Fibroblast of skin of scalp (primary cell): Measurements from ENCODE around the gene MORN1.

Source experiments
- DNase-seq: peaks from one replicate; pipeline ENCODE4 v3.0.0-alpha.2; 2013

Gene MORN1

GRCh38 chr1:2404142-2404889, 13.0 kb upstream of the MORN1 start:
- no peak for DNase-seq

DNA sequence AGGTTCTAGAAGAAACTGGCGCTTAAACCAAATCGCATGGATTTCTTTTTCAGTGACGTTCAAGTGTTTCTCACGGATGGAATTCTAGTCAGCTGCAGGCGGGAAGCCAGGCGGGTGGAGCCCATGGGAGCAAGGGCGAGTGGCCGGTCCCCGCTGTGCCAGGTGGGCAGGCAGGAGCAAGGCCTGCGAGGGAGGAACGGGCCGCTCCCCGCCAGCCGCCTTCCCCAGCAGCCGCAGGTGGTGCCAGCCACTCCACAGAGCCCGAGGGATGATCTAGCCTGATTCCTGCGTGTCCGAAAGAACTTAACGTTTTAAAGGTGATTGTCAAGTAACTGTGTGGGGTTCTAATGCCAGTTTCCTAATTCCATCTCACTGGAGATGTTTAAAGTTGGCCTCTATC, 11.9 kb upstream of the MORN1 start:
- DNase-seq: no peak

GRCh38 chr1:2402420-2402819, 11.1 kb upstream of the MORN1 start:
- no peak for DNase-seq

- DNase-seq: no peak
These were observed 9.7 kb upstream of the MORN1 start for GRCh38 chr1:2400950-2401649.

DNA sequence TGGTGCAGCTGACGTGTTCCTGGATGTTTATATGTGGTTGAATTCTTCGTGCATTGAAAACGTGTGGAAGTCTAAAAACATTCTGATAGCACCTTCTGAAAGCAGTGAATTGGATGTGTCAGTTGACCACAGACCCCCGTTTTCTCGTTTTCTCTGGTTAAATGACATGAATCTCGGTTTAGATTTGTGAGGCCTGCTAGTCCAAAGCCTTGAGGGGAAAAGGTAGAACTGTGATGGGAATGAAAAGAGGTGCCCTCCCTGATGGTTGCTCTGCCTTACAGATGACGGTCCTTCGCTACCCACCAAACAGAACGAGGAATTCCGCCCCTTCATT, 9.2 kb upstream of the MORN1 start:
- DNase-seq: no peak

GRCh38 chr1:2399890-2400575, 8.7 kb upstream of the MORN1 start:
- no peak for DNase-seq

DNA sequence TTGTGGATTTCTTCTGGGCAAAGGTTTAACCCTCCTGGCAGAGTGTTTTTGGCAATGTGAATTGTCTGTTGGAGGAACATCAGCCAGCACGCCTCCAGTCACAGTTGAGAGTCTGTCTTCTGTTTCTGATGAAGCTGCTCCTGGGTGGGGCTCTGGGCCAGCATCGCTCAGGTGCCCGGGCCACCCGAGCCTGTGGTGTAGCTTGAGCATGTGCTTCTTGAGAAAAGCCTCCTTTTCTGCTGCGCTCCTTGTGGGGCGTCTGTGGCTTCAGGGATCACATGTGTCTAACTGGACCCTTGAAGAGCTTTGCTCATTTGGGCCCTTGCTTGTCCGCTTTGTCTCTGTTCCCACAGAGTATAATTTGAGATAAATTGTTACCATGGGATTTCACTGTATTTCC, 7.5 kb upstream of the MORN1 start:
- no peak for DNase-seq

GRCh38 chr1:2397007-2397679, 5.8 kb upstream of the MORN1 start:
- DNase-seq: no peak

DNA sequence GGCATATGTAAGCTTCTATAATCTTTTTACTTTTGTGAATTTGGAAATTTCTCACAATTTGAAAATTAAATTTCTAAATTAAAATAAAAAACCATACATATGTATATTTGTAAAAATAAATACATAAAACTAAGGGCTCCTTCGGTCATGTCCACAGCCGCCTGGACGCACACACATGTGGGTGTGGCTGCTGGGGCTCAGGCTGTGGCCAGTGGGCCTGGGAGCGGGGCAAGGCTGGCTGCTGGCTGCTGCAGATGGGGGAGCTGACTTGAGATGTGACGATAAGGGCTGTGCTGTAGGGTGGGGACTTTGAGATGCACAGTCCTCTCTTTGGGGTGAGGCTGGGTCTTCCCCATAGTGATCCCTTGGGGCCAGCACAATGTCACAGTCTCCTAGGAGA, 5.1 kb upstream of the MORN1 start:
- DNase-seq: no peak

- no peak for DNase-seq
These were observed 4.7 kb upstream of the MORN1 start for GRCh38 chr1:2396059-2396458.

GRCh38 chr1:2395245-2395644, 3.9 kb upstream of the MORN1 start:
- no peak for DNase-seq

- no peak for DNase-seq
These were observed 3.4 kb upstream of the MORN1 start for GRCh38 chr1:2394761-2395160.

DNA sequence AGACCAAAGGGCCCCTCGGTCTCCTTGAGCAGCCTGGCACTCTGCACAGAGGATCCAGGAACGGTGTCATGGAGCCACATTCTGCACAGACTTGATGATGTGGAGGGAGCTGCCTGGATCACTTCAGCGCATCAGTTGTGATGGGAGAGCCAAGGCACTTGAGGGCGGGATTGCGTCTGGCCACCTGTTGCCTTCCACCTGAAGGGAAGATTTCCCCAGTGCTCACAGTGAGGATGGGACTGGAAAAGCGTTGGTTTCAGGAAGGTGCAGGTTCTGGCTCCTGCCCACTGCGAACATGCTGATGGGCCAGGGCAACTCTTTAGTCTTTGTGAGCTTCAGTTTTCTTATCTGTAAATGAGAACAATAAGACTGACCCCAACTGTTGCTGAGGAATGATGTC, 2.9 kb upstream of the MORN1 start:
- DNase-seq: no peak

DNA sequence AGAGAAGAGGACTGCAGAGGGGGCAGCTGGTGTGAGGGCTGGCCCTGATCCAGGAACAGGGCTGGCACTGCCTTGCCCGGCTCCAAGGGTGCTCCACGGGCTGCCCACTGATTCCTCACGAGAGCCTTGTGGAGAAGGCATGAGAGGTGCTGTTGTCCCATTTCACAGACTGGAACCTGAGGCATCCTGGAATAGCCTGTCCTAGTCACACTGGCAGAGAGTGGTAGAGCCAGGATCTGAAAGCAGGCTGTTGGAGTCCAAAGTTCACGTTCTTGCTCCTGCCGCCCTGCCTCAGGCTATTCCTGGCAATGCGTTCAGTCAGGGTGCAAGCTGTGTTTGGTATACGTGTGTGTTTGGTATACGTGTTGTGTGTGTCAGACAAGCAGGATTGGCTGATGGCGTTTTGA, 2.1 kb upstream of the MORN1 start:
- no peak for DNase-seq

DNA sequence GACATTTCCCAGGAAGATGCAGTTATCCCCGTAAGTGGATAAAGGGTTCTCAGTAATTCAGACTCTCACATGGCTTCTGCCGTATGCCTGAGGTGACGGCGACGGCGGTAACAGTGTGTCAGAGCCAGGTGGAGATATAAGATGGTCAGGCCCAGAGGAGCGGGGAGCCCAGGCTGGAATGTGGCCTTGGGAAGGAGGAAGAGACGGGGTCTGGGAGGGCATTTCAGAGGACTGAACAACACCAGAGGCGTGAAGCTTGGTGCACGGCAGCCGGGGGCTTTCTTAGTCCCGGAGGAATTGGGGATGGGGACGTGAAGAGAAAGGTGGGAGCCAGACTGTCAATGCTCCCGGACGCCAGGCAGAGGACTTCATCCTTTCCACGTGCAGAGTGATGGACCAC, 1.3 kb upstream of the MORN1 start:
- DNase-seq: no peak

DNA sequence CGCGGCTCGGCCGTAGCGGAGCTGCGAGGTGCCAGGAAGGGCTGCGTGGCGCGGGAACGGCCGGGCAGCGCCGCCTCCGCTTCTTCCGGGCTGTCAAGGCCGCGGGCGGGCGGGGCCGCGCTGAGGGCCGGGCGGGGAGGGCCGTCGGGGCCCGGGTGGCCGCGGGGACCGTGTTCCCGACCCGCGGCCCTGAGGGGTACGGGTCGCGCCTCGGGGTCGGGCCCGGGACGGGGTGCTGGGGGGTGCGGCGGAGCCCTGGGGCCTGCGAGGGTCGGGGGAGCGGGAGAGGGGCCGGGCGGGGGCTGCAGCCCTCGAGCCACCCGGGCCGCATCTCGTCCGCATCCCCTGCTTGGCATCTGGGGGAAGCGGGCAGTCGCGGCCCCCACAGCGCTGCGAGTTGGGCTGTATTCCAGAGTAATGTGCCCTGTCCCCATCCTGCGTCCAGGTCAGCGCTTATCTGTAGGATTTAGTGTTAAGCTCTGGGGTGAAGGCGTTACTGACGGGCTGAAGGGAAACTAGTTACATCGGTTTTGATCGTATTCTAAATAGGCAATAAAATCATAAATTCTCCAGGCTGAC, 666 bp upstream of the MORN1 start:
- no peak for DNase-seq

- DNase-seq: no peak
These were observed 1.7 kb downstream of the MORN1 start for GRCh38 chr1:2389644-2390043.

- DNase-seq: no peak
These were observed 3.1 kb downstream of the MORN1 start for GRCh38 chr1:2388004-2388913.

GRCh38 chr1:2386636-2387611, 4.4 kb downstream of the MORN1 start:
- DNase-seq: no peak

- no peak for DNase-seq
These were observed 5.6 kb downstream of the MORN1 start for GRCh38 chr1:2385606-2386280.
